Smooth muscle cell of the umbilical artery (primary cell): Measurements from ENCODE around the gene NDFIP1. TPM values are rescaled to one million over a fixed set of nuclear protein-coding genes. Genes with fewer than 3 reads are reported as not detected.

ENCODE experiments used
- total RNA-seq: library from RNA; depleted of rRNA; stranded (reverse); fragments of >200 nt; gene quantifications from 2 replicates; pipeline ENCODE4 v1.2.3, GENCODE V29; 2014

NDFIP1 gene, protein sequence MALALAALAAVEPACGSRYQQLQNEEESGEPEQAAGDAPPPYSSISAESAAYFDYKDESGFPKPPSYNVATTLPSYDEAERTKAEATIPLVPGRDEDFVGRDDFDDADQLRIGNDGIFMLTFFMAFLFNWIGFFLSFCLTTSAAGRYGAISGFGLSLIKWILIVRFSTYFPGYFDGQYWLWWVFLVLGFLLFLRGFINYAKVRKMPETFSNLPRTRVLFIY
- total RNA-seq, result 76.9 and 125 TPM in 2 replicates

DNA sequence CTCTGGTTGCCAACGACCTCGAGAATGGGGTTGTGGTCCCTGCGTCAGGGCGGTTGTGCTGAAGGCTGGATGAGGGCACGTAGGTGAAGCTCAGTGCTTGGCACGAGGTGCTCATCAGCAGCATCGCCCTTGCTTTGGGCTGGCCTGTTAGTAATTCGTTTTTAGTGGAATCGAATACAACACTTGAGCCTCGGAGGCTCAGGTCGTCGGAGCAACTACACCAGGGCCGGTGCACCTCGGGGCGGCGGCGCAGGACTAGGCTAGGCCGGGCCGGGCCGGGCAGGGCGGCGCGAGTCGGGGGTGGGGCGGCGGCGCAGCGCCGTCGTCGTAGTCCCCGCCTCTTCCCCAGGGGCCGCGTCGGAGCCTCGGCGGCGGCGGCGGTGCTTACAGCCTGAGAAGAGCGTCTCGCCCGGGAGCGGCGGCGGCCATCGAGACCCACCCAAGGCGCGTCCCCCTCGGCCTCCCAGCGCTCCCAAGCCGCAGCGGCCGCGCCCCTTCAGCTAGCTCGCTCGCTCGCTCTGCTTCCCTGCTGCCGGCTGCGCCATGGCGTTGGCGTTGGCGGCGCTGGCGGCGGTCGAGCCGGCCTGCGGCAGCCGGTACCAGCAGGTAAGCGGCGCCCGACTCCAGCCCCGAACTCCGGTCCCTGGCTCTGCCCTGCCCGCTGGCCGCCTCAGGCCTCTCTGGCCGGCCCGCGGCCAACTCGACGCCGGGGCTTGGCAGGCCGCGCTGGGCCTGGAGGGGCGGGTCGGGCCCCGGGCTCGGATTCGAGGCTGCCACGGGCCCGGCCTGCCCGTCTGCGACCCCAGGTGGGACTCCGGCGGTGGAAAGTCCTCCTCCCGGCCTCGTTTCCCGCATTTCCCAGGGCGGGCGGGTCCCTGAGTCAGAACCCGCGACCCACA is at the start of gene NDFIP1:
Gene NDFIP1 (plus strand): TSS at position 348 of the 899 bp plus-strand sequence. CDS start 196 bp downstream, at position 544.

Other genes with a start within 250 kb of the NDFIP1 start
- 0.60 and 0.89 TPM in 2 replicates for gene PCDH1, start 230.4 kb upstream of the NDFIP1 start, total RNA-seq
- 37.1 and 43.3 TPM in 2 replicates for gene DELE1, start 184.9 kb upstream of the NDFIP1 start, total RNA-seq
- under 0.01 and 0.05 TPM in 2 replicates for gene PCDH12, start 150.6 kb upstream of the NDFIP1 start, total RNA-seq
- 82.8 and 103 TPM in 2 replicates for gene RNF14, start 139.7 kb upstream of the NDFIP1 start, total RNA-seq
- gene GNPDA1, start 95.8 kb upstream of the NDFIP1 start, total RNA-seq, result 80.3 and 81.7 TPM in 2 replicates
- gene SPRY4, start 216.2 kb downstream of the NDFIP1 start, total RNA-seq, result 11.3 TPM in 2 replicates